ENCODE measurements around the gene C16orf89. TPM values are rescaled to one million over a fixed set of nuclear protein-coding genes. Genes with fewer than 3 reads are reported as not detected.
"Not testable (repeated sequence)": the region's sequence is repeated elsewhere in the genome, so short reads cannot be mapped to it uniquely, and the experiment has no call there.

The C16orf89 gene
- total RNA-seq, 1 donor from 2014 or later = 1.0 TPM

DNA sequence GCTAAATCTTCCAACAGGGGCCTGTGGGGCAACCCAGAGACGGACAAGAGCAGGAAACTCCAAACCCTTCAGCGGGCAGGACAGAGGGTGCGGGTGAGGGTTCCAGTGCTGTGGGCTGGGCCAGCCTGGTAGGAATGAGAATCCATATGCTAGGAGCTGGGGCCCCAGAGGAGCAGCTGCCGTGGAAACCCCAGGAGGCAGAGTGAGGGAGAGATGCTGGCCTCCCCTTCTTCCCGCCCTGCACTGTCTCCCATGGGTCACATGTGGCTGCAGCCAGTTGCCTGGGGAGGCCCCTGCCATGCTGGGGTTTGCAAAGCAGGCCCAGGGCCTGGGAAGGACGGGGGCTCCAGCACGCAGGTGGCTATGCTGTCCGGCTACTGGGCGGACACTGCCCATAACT is 27.3 kb upstream of the C16orf89 start:
- not testable (repeated sequence) for H3K27me3 Mint-ChIP-seq (ENCODE audit: insufficient read depth, low read depth); H3K36me3 ChIP-seq; H3K4me3 ChIP-seq; H3K27ac Mint-ChIP-seq; H3K4me1 Mint-ChIP-seq; H3K9me3 ChIP-seq (ENCODE audit: low read depth); H3K9me3 Mint-ChIP-seq; H3K4me1 ChIP-seq; H3F3A ChIP-seq (ENCODE audit: low read depth); DNase-seq (ENCODE audit: low spot score); H2AFZ ChIP-seq (replicated peaks); H3K27me3 ChIP-seq; H4K20me1 ChIP-seq (ENCODE audit: low read depth); H3K4me2 ChIP-seq; H3K36me3 Mint-ChIP-seq; H3K27ac ChIP-seq; H3K79me2 ChIP-seq (ENCODE audit: low read depth); H3K9ac ChIP-seq; H3K4me3 Mint-ChIP-seq

DNA sequence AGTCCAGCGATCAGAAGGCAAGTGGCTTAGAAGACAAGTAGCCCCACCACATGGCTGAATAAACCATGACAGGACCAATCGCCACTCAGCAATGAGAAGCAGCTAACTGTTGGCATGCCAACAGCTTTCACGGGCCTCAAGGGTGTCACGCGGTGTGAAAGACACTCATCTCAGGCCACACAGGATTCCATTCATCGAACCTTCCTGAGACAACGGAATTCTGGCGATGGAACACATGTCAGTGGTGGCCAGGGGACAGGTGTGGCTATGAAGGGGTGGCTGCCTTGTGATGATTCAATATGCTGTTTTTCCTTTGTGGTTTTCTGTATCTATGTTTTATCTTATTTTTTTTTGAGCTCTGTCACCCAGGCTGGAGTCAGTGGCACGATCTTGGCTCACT is 24.8 kb upstream of the C16orf89 start:
- H3K27me3 ChIP-seq; H3K27ac ChIP-seq; H3K9me3 ChIP-seq (ENCODE audit: low read depth); H3K4me1 Mint-ChIP-seq; H3K4me3 ChIP-seq; H4K20me1 ChIP-seq (ENCODE audit: low read depth); H3K36me3 ChIP-seq; DNase-seq (ENCODE audit: low spot score); H3K4me2 ChIP-seq; H3K27me3 Mint-ChIP-seq (ENCODE audit: insufficient read depth, low read depth); H3K4me1 ChIP-seq; H3K27ac Mint-ChIP-seq; H3K4me3 Mint-ChIP-seq; H3K9ac ChIP-seq; H2AFZ ChIP-seq (replicated peaks); H3K9me3 Mint-ChIP-seq; H3F3A ChIP-seq (ENCODE audit: low read depth); H3K36me3 Mint-ChIP-seq; H3K79me2 ChIP-seq (ENCODE audit: low read depth): not testable (repeated sequence)

DNA sequence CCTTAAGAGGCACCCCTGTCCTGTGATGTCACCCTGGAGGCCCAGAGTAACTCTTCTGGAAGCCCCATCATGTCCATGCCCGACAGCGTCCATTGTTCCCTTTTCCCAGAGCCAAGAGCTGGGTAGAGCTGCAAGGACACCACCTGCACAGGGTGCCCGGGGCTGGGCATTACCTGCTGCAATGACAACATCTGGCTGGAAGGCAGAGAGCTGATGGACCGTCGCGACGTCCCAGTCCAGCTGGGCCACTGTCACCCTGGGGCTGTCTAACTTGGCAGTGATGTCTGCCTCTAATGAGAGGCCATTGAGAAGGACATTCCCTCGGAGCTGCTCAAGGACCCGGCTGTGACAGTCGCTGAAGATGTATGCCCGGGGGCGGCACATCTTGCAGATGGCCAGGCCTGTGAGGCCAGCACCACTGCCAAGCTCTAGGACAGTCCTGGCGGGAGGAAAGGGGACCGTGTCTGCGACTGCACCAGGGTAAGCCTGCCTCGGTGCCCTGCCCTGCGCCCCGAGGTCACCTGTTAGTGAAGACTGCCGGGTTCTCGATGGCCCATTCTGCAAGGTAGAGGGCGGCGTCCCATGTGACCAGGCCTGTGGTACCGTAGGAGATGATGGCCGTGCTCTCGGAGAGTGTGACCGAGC is 24.3 kb upstream of the C16orf89 start:
- not testable (repeated sequence) for H3K4me1 Mint-ChIP-seq; H3K79me2 ChIP-seq (ENCODE audit: low read depth); H3K27ac Mint-ChIP-seq; H3K4me2 ChIP-seq; H3K4me3 ChIP-seq; DNase-seq (ENCODE audit: low spot score); H3K27ac ChIP-seq; H3K4me1 ChIP-seq; H3K9ac ChIP-seq; H3K36me3 ChIP-seq; H3K9me3 Mint-ChIP-seq; H3K27me3 ChIP-seq; H3K4me3 Mint-ChIP-seq; H2AFZ ChIP-seq (replicated peaks); H3K9me3 ChIP-seq (ENCODE audit: low read depth); H3K36me3 Mint-ChIP-seq; H4K20me1 ChIP-seq (ENCODE audit: low read depth); H3F3A ChIP-seq (ENCODE audit: low read depth); H3K27me3 Mint-ChIP-seq (ENCODE audit: insufficient read depth, low read depth)

DNA sequence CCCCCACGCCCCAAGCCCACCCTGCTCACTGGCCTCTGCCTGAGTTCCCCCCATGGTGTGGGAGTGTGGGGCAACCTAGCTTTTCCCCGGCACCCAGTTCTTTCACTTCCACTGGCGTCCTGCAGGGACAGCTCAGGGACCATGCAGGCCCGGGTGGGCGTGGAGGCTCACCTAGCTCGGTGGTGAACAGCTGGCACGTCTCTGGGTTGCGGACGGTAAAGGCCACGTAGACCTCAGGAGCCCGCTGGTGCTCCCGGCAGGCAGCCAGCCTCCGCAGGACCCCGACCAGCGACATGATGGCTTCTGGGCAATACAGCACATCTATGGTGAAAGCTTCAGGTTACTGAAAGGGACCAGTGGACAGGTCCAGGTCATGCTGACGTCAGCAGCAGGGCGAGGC is 23.2 kb upstream of the C16orf89 start:
- not testable (repeated sequence) for H3K27ac Mint-ChIP-seq; H3K27ac ChIP-seq; DNase-seq (ENCODE audit: low spot score); H3F3A ChIP-seq (ENCODE audit: low read depth); H3K4me3 Mint-ChIP-seq; H3K9me3 ChIP-seq (ENCODE audit: low read depth); H3K27me3 ChIP-seq; H3K27me3 Mint-ChIP-seq (ENCODE audit: insufficient read depth, low read depth); H3K4me3 ChIP-seq; H3K4me1 Mint-ChIP-seq; H2AFZ ChIP-seq (replicated peaks); H3K4me2 ChIP-seq; H3K36me3 Mint-ChIP-seq; H3K4me1 ChIP-seq; H3K9me3 Mint-ChIP-seq; H3K79me2 ChIP-seq (ENCODE audit: low read depth); H3K36me3 ChIP-seq; H3K9ac ChIP-seq; H4K20me1 ChIP-seq (ENCODE audit: low read depth)

DNA sequence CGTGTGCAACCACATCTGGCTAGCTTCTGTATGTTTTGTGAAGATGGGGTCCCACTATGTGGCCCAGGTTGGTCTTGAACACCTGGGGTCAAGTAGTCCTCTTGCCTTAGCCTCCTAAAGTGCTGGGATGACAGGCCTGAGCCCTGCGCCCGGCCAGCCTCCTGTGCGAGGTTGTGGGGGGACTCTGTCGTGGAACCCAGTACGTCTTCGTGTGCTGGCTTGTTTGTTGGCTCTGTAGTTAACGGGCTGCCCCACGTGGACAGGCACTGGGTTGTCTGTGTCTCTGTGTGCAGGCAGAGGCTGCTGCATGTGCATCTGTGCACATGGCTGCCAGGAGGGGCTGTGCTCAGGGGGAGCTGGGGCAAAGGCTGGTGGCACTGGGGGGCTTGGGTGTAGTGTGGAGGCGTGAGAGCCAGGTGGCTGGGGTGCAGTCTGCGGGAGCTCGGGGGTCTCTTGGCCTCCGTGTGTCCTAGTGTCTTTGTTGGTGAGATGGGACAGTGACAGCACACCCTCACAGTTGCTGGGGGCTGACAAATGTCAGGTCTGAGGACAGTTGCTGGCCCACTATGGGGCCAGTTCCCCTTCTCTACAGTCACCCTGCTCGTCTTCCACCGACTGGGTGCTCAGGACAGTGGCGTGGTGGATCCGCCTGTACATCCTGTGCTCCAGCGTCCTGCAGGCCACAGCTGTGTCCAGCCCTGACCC is 22.5 kb upstream of the C16orf89 start:
- not testable (repeated sequence) for H4K20me1 ChIP-seq (ENCODE audit: low read depth); H3K4me2 ChIP-seq; H3K4me3 Mint-ChIP-seq; H3K27ac ChIP-seq; H3K9me3 ChIP-seq (ENCODE audit: low read depth); H3K4me3 ChIP-seq; H3K27ac Mint-ChIP-seq; H3K4me1 ChIP-seq; H2AFZ ChIP-seq (replicated peaks); H3K36me3 Mint-ChIP-seq; H3F3A ChIP-seq (ENCODE audit: low read depth); H3K27me3 ChIP-seq; H3K4me1 Mint-ChIP-seq; H3K9ac ChIP-seq; H3K9me3 Mint-ChIP-seq; H3K79me2 ChIP-seq (ENCODE audit: low read depth); H3K27me3 Mint-ChIP-seq (ENCODE audit: insufficient read depth, low read depth); H3K36me3 ChIP-seq; DNase-seq (ENCODE audit: low spot score)

DNA sequence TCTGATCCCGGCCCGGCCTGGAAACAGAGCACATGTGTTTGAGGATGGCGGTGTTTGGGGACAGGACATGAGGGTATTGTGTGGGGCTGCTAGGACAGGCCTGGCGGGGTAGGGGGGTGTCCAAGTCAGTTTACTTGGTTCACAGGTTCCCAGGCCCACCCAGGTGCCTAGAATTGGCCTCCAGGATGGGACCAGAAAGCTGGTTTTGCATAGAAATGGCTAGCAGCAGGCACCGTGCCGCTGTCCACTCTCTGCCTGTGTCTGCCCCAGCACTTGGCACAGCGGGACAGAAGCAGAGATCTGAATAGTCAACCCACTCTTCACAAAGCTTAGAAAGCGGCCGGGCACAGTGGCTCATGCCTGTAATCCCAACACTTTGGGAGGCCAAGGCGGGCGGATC is 20.0 kb upstream of the C16orf89 start:
- H3K27me3 Mint-ChIP-seq (ENCODE audit: insufficient read depth, low read depth); H3K27ac Mint-ChIP-seq; H3K79me2 ChIP-seq (ENCODE audit: low read depth); H3K9me3 ChIP-seq (ENCODE audit: low read depth); H3K27ac ChIP-seq; H4K20me1 ChIP-seq (ENCODE audit: low read depth); H3K4me2 ChIP-seq; H3K27me3 ChIP-seq; H3K4me1 ChIP-seq; H3K4me1 Mint-ChIP-seq; H3K36me3 ChIP-seq; H3K4me3 ChIP-seq; H3K4me3 Mint-ChIP-seq; DNase-seq (ENCODE audit: low spot score); H3K9me3 Mint-ChIP-seq; H3F3A ChIP-seq (ENCODE audit: low read depth); H2AFZ ChIP-seq (replicated peaks); H3K9ac ChIP-seq: not testable (repeated sequence)
- H3K36me3 Mint-ChIP-seq = peaks cover 11% of the 10 kb centered on the region

Data from neural progenitor cell (in vitro differentiated cells).